Body of pancreas (tissue), 4 donors: Measurements from ENCODE around the gene NECTIN2.

Experiments
- POLR2A ChIP-seq, 3 donors: fragments of 450-650 bp; IDR thresholded peaks; one replicate each; pipeline ENCODE4 v1.6.1; 2016; ENCODE audit warnings: antibody characterized with exemption in 3 of 3, mild to moderate bottlenecking in 2 of 3
- TF ChIP-seq, protein P1 (sequence below), 7 experiments: fragments of 450-650 bp in 4 of 7; fragments of 200-600 bp in 3 of 7; sonication (generic) in 3 of 7; IDR thresholded peaks; one replicate each; pipeline ENCODE4 v1.5.1; 2016 to 2019; ENCODE audit warnings: antibody characterized with exemption in 7 of 7

DNA sequence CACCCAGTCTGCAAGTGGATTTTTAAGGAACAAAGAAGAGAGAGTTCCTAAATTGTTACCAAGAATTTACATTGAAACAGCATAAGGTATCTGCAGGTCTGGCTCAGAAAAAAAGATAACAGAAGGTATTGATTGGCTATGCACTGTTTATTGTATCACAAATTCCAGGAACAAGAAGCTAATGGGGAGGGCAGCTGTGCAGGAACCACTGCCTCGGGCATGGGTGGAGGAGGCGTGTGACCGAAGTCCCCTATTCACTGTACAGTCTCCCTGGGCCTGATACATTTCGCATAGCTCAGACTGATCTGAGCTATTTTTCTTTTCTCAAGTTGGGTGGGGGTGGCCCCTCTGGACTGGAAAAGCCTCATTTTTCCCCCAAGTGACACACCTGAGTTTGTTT is 11.7 kb downstream of the NECTIN2 start:
- TF ChIP-seq, protein P1, sequence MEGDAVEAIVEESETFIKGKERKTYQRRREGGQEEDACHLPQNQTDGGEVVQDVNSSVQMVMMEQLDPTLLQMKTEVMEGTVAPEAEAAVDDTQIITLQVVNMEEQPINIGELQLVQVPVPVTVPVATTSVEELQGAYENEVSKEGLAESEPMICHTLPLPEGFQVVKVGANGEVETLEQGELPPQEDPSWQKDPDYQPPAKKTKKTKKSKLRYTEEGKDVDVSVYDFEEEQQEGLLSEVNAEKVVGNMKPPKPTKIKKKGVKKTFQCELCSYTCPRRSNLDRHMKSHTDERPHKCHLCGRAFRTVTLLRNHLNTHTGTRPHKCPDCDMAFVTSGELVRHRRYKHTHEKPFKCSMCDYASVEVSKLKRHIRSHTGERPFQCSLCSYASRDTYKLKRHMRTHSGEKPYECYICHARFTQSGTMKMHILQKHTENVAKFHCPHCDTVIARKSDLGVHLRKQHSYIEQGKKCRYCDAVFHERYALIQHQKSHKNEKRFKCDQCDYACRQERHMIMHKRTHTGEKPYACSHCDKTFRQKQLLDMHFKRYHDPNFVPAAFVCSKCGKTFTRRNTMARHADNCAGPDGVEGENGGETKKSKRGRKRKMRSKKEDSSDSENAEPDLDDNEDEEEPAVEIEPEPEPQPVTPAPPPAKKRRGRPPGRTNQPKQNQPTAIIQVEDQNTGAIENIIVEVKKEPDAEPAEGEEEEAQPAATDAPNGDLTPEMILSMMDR (IDR thresholded peaks at IDR 0.05) = no peak
- no peak for TF ChIP-seq POLR2A (IDR thresholded peaks at IDR 0.05)
